Retinal pigment epithelial cell (primary cell): Measurements from ENCODE around the gene HERC2.
"Not testable (repeated sequence)": the region's sequence is repeated elsewhere in the genome, so short reads cannot be mapped to it uniquely, and the experiment has no call there.

Experiments
- DNase-seq: peaks from one replicate; pipeline ENCODE4 v3.0.0-alpha.2; 2010; ENCODE audit warnings: low read depth
- H3K4me3 ChIP-seq: 2 replicates; pipeline ENCODE4 v1.5.1; 2011; ENCODE audit warnings: mild to moderate bottlenecking, low read length, control low read depth, moderate library complexity

The HERC2 gene, protein sequence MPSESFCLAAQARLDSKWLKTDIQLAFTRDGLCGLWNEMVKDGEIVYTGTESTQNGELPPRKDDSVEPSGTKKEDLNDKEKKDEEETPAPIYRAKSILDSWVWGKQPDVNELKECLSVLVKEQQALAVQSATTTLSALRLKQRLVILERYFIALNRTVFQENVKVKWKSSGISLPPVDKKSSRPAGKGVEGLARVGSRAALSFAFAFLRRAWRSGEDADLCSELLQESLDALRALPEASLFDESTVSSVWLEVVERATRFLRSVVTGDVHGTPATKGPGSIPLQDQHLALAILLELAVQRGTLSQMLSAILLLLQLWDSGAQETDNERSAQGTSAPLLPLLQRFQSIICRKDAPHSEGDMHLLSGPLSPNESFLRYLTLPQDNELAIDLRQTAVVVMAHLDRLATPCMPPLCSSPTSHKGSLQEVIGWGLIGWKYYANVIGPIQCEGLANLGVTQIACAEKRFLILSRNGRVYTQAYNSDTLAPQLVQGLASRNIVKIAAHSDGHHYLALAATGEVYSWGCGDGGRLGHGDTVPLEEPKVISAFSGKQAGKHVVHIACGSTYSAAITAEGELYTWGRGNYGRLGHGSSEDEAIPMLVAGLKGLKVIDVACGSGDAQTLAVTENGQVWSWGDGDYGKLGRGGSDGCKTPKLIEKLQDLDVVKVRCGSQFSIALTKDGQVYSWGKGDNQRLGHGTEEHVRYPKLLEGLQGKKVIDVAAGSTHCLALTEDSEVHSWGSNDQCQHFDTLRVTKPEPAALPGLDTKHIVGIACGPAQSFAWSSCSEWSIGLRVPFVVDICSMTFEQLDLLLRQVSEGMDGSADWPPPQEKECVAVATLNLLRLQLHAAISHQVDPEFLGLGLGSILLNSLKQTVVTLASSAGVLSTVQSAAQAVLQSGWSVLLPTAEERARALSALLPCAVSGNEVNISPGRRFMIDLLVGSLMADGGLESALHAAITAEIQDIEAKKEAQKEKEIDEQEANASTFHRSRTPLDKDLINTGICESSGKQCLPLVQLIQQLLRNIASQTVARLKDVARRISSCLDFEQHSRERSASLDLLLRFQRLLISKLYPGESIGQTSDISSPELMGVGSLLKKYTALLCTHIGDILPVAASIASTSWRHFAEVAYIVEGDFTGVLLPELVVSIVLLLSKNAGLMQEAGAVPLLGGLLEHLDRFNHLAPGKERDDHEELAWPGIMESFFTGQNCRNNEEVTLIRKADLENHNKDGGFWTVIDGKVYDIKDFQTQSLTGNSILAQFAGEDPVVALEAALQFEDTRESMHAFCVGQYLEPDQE (N-terminal part only)

GRCh38 chr15:28322129-28322588, at the start of gene HERC2:
Gene HERC2, minus strand, starts transcription at chr15:28322179. Its CDS starts 746 bp downstream, at chr15:28321433.
- DNase-seq, result not testable (repeated sequence)
- peak within 1 kb of the TSS; percentile 45 for H3K4me3 ChIP-seq

GRCh38 chr15:28365502-28365901, 43.5 kb upstream of the HERC2 start:
- DNase-seq, H3K4me3 ChIP-seq: not testable (repeated sequence)

- H3K4me3 ChIP-seq, DNase-seq: not testable (repeated sequence)
Measured at GRCh38 chr15:28357984-28358383, 36.0 kb upstream of the HERC2 start, which contains the start of gene GOLGA6L24. Gene GOLGA6L24, minus strand, starts transcription at chr15:28358084. Its CDS starts 61 bp downstream, at chr15:28358023.

- DNase-seq, result not testable (repeated sequence)
- H3K4me3 ChIP-seq, result peak overlapping the region; percentile 45
Measured at GRCh38 chr15:28321358-28322078, 461 bp downstream of the HERC2 start.

DNA sequence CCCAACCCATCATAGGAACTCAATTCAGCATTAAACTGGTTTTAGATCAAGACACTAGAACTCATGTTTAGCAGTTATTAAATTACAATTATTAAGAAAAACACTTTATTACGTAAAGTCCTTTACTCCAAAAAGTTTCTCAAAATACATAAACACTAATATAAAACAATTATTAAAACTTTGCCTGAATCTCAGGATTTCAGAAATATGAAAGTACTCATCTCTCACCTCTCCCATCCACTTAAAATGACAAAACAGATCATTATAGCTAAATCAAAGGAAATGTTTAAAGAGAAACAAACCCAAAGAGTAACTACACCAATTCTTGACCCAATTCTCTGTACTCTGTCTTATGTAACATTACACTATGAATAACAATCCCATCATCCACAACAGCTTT, 2.3 kb downstream of the HERC2 start:
- H3K4me3 ChIP-seq, DNase-seq: not testable (repeated sequence)

DNA sequence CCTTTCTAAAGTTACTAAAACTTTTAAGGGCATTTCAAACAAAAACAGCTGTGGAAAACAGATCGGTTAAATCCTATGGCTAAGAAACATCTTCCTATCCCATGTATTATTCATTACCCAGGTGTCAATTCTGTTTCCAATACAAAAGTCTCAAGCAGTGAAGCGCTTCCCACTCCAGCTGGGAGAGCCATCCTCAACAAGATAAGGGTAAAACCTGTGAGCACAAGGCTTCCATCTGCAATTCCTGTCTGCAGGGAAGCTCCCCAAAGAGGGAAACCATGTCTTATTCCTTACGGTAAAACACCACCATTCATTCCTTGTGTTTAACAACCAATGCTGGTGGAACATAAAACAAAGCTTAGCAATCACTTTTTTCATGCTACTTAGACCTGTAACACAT, 3.2 kb downstream of the HERC2 start:
- H3K4me3 ChIP-seq, DNase-seq: not testable (repeated sequence)

GRCh38 chr15:28318122-28318521, 3.9 kb downstream of the HERC2 start:
- not testable (repeated sequence) for H3K4me3 ChIP-seq, DNase-seq

DNA sequence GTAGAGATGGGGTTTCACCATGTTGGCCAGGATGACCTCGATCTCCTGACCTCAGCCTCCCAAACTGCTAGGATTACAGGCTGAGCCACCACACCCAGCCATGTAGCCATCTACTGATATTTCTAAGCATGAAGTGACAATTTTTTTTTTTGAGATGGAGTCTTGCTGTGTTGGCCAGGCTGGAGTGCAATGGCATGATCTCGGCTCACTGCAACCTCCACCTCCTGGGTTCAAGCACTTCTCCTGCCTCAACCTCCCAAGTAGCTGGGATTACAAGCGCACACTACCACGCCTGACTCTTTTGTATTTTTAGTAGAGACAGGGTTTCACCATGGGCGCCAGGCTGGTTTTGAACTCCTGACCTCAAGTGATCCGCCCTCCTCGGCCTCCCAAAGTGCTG, 5.0 kb downstream of the HERC2 start:
- H3K4me3 ChIP-seq, DNase-seq: not testable (repeated sequence)

GRCh38 chr15:28310454-28310853, 11.5 kb downstream of the HERC2 start:
- not testable (repeated sequence) for DNase-seq, H3K4me3 ChIP-seq

DNA sequence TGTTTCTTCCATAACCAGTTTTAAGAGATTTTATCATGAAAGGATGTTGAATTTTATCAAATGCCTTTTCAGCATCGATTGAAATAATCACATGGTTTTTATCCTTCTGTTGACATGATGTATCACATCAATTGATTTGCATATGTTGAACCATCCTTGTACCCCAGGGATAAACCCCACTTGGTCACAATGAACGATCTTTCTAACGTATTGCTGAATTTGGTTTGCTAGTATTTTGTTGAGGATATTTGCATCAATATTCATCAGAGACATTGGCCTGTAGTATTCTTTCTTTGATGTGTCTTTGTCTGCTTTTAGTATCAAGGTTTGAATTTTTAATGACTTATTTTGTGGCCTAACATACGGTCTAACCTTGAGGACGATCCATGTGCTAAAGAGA, 13.3 kb downstream of the HERC2 start:
- H3K4me3 ChIP-seq, DNase-seq: not testable (repeated sequence)

DNA sequence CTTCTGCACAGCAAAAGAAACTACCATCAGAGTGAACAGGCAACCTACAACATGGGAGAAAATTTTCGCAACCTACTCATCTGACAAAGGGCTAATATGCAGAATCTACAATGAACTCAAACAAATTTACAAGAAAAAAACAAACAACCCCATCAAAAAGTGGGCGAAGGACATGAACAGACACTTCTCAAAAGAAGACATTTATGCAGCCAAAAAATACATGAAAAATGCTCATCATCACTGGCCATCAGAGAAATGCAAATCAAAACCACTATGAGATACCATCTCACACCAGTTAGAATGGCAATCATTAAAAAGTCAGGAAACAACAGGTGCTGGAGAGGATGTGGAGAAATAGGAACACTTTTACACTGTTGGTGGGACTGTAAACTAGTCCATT, 16.3 kb downstream of the HERC2 start:
- not testable (repeated sequence) for H3K4me3 ChIP-seq, DNase-seq

DNA sequence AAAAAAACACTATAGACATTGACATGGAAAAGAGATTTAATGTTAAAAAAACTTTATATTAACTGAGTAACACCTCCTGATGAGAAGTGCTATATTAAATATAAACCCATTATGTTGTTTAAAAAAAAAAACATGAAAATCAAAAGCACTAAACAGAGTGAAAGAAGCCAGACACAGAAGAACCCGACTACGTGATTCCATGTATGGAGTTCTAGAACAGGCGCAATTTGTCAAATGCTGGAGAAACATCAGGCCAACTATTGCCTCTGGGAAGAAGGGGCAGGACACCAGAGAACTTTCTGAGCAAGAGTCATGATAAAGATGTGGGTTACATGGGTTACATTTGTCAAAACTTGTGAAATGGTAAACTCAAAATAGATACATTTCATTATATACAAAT, 24.5 kb downstream of the HERC2 start:
- not testable (repeated sequence) for DNase-seq, H3K4me3 ChIP-seq

DNA sequence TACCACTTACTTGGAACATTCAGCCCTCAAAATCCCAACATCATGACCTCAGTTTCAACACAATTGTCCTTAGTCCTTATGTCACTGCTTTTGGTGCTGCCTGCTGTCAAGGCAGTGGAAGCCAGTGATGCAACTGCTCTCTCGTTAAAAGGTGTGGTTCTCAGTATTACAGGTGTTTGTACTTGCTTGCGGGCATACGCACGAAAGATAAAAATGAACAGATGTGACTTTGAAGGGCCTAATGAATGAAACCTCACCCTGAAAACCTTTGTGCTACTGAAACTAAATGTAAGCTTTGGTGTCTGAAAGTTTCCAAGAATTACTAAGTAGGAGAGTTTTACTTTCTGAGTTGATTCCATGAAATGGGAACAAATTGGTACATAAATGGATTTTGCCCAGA, 25.2 kb downstream of the HERC2 start:
- not testable (repeated sequence) for H3K4me3 ChIP-seq, DNase-seq

DNA sequence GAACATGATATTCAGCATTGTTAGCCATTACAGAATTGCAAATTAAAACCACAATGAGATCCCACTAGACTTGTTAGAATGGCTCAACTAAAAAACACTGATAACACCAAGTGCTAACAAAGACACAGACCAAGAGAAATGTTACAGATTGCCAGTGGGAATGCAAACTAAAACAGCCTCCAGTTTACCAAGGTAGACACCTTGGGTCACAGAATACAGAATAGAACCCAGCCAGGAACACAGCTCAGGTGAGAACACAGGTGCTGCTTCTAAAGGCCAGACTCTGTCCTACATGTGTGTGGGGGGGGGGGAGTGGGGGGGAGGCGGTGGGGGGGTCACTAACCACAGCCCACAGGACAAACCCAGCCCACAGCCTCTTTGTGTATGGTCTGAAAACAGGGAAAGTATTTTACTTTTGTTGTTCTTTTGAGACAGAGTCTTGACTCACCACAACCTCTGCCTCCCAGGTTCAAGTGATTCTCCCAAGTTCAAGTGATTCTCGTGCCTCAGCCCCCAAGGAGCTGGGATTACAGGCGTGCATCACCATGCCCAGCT, 26.9 kb downstream of the HERC2 start:
- DNase-seq, H3K4me3 ChIP-seq: not testable (repeated sequence)

- not testable (repeated sequence) for H3K4me3 ChIP-seq, DNase-seq
Measured at GRCh38 chr15:28294560-28294959, 27.4 kb downstream of the HERC2 start.
